Right atrium auricular region (tissue), 2 donors: ENCODE measurements around the gene OR52E5. TPM values are rescaled to one million over a fixed set of nuclear protein-coding genes. Genes with fewer than 3 reads are reported as not detected.

Experiments
- DNase-seq: peaks from one replicate; pipeline ENCODE4 v3.0.0-alpha.2; 2019; ENCODE audit warnings: low spot score
- H3K27ac ChIP-seq, 2 donors: fragments of 200-600 bp; sonication (generic); 1 replicate in 1 of 2; 2 replicates in 1 of 2; pipeline ENCODE4 v1.5.1; 2016 to 2019
- H3K27me3 ChIP-seq, 2 donors: fragments of 200-600 bp; sonication (generic); one replicate each; pipeline versions ENCODE4 v1.5.1 to v1.6.0; 2017 to 2019
- H3K36me3 ChIP-seq: fragments of 200-600 bp; sonication (generic); one replicate; pipeline ENCODE4 v1.5.1; 2016
- H3K4me1 ChIP-seq, 2 donors: fragments of 200-600 bp; sonication (generic); one replicate each; pipeline versions ENCODE4 v1.5.1 to v1.6.0; 2017 to 2019
- H3K4me3 ChIP-seq, 2 donors: fragments of 200-600 bp; sonication (generic); 1 replicate in 1 of 2; 2 replicates in 1 of 2; pipeline ENCODE4 v1.5.1; 2017 to 2019; ENCODE audit warnings: mild to moderate bottlenecking in 1 of 2, moderate library complexity in 1 of 2
- H3K9me3 ChIP-seq, 2 donors: fragments of 200-600 bp; sonication (generic); one replicate each; pipeline ENCODE4 v1.5.1; 2019
- total RNA-seq, 2 donors: library from RNA; depleted of rRNA; stranded (reverse); fragments of >200 nt; gene quantifications; one replicate each; pipeline ENCODE4 v1.1.0, GENCODE V29; 2016
- TF ChIP-seq, protein P1 (sequence below), 2 donors: fragments of 200-600 bp; sonication (generic); IDR thresholded peaks; one replicate each; pipeline ENCODE4 v1.5.1; 2019; ENCODE audit warnings: antibody characterized with exemption in 2 of 2

OR52E5 gene
- total RNA-seq, 2 donors from 2014 or later, result not detected

DNA sequence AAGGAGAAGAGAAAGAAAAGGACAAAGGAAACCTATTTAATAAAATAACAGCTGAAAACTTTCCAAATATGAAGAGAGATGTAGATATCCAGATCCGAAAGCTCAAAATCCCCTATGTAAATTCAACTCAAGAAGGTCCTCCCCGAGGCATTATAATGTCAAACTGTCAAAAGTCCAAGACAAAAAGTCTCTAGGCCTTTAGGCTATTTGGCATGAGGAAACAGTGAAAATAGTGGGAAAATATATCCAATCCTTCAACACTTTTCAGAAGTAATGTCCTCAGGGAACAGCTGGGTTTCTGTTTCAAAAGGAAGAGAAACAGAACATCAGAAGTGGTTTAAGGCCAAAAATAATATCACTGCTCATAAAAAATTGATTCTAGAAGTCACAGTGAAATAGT, 14.4 kb upstream of the OR52E5 start:
- H3K4me1 ChIP-seq, result no peaks in the 10 kb centered on the region
- DNase-seq, result no peak
- TF ChIP-seq, protein P1, sequence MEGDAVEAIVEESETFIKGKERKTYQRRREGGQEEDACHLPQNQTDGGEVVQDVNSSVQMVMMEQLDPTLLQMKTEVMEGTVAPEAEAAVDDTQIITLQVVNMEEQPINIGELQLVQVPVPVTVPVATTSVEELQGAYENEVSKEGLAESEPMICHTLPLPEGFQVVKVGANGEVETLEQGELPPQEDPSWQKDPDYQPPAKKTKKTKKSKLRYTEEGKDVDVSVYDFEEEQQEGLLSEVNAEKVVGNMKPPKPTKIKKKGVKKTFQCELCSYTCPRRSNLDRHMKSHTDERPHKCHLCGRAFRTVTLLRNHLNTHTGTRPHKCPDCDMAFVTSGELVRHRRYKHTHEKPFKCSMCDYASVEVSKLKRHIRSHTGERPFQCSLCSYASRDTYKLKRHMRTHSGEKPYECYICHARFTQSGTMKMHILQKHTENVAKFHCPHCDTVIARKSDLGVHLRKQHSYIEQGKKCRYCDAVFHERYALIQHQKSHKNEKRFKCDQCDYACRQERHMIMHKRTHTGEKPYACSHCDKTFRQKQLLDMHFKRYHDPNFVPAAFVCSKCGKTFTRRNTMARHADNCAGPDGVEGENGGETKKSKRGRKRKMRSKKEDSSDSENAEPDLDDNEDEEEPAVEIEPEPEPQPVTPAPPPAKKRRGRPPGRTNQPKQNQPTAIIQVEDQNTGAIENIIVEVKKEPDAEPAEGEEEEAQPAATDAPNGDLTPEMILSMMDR (IDR thresholded peaks at IDR 0.05), result no peak
- H3K27me3 ChIP-seq, result no peaks in the 10 kb centered on the region
- H3K9me3 ChIP-seq, result no peaks in the 10 kb centered on the region
- H3K4me3 ChIP-seq, result no peak overlapping the region
- H3K36me3 ChIP-seq, result no peaks in the 10 kb centered on the region
- H3K27ac ChIP-seq, result no peak overlapping the region

DNA sequence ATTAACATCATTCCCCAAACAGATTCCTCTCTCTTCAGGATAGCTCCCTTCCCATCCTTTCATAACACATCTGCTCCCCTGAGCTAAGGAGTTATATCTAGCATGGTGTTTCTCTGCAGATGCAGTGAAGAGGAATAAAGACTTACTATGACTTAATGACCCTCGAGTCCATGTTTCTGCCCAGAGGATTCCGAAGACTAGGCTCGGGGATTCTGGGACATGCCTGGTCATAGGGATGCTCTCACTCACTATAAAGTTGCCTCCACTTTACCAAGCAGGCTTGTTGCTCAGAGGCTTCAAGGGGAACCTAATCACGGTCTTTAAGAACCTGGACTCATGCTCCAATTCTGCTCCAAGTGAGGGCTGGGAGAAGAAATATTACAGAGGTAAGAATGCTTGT, 12.7 kb upstream of the OR52E5 start, which contains the start of gene OR52E4:
Gene OR52E4 (plus strand): TSS at position 301 of the 400 bp plus-strand sequence. CDS start 3,664 bp downstream, outside the sequence.
- no peak for DNase-seq
- no peak within 1 kb of the TSS for H3K4me3 ChIP-seq
- H3K9me3 ChIP-seq, result no peaks in the 10 kb centered on the region
- H3K27ac ChIP-seq, result no peak within 1 kb of the TSS
- no peaks in the 10 kb centered on the region for H3K27me3 ChIP-seq
- no peaks in the 10 kb centered on the region for H3K4me1 ChIP-seq
- H3K36me3 ChIP-seq, result no peaks in the 10 kb centered on the region
- TF ChIP-seq, protein P1 (IDR thresholded peaks at IDR 0.05), result no peak

DNA sequence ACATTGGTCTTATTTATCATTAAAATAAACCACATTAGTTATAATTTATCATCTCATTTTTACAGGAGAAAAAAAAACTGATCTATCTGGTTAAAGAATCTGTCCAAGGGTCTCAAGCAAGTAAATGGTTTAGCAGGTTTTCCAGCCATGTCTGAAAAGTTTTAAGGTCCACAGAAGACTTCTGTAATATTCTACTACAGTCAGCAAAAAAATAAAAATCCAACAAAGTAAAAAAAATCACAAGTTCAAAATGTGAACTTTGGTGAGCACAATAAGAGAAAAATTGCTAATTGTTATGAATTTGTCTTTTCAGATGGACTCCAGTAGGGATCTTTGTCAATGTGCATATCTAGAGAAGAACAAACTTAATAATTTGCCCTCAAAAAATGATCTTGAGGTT, 11.3 kb upstream of the OR52E5 start:
- Histone ChIP-seq H3K4me3 (no peak overlapping the region), H3K9me3 (no peaks in the 10 kb centered on the region), H3K27ac (no peak overlapping the region), H3K36me3 (no peaks in the 10 kb centered on the region), H3K27me3 (no peaks in the 10 kb centered on the region), H3K4me1 (no peaks in the 10 kb centered on the region)
- DNase-seq, result no peak
- TF ChIP-seq, protein P1 (IDR thresholded peaks at IDR 0.05), result no peak

DNA sequence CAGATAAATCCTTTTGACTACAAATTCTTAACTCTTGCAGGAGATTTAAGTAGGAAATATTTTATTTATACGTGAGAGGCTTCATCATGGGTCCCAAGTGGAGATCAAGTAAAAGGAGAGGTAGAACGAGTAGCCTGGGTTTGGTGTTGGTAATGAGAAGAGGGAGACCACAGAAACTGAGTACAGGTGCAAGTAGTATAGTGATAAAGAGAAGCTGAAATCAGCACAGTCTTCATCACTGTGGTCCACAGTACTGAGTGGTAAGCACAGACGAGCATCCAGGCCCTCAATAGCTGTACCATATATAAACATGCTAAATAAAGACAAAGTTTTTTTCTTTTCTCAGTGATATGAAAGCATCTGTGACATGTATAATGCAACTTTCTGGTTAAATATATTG, 5.8 kb upstream of the OR52E5 start:
- TF ChIP-seq, protein P1 (IDR thresholded peaks at IDR 0.05), result no peak
- H3K27ac ChIP-seq, result no peak overlapping the region
- H3K9me3 ChIP-seq, result no peaks in the 10 kb centered on the region
- no peaks in the 10 kb centered on the region for H3K27me3 ChIP-seq
- no peaks in the 10 kb centered on the region for H3K36me3 ChIP-seq
- no peaks in the 10 kb centered on the region for H3K4me1 ChIP-seq
- no peak for DNase-seq
- H3K4me3 ChIP-seq, result no peak overlapping the region

DNA sequence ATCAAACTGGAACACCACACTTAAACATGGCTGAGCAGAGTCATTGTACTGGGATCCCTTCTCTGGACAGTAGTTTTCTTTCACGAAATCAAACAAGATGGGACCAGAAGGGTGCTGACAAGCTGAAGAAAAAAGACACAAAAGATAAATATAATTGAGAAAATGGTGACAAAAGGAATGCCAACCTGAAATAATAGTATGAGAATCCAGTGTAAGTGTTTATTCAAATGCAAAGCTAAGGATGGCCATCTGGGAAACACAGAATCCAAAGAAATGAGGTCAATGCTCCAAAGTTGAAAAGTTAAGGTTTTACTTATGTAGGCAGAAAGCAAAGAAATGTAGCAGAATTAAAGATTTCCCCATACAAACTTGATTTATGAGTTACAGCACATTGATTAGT, 5.3 kb upstream of the OR52E5 start:
- no peak for DNase-seq
- TF ChIP-seq, protein P1 (IDR thresholded peaks at IDR 0.05), result no peak
- H3K27ac ChIP-seq, result no peak overlapping the region
- no peaks in the 10 kb centered on the region for H3K4me1 ChIP-seq
- H3K9me3 ChIP-seq, result no peaks in the 10 kb centered on the region
- H3K4me3 ChIP-seq, result no peak overlapping the region
- no peaks in the 10 kb centered on the region for H3K36me3 ChIP-seq
- no peaks in the 10 kb centered on the region for H3K27me3 ChIP-seq

DNA sequence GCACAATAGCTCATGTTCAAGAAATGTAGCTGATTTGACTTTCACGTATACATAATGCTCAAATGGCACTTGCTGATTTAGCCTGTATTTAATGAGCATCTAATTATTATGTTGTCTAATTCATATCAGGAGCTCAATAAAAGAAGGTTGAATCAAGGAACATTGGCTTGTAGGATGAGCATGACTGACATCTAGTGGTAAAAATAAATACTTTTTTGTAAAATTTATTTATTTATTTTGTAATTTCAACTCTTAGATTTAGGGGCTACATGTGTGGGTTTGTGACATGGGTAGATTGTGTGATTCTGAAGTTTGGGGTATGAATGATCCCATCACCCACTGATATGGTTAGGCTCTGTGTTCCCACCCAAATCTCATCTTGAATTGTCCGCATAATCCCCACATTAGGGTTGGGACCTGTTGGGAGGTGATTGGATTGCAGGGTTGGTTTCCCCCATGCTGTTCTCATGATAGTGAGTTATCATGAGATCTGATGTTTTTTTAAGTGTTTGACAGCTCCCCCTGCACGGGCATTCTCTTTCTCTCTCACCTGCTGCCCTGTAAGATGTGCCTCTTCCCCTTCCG, 1.7 kb upstream of the OR52E5 start:
- TF ChIP-seq, protein P1 (IDR thresholded peaks at IDR 0.05), result peak in 1 of 2 donors; percentile 65
- DNase-seq, result no peak

More for the DNA sequence above, 1.7 kb upstream of the OR52E5 start:
- no peaks in the 10 kb centered on the region for H3K27me3 ChIP-seq
- no peaks in the 10 kb centered on the region for H3K9me3 ChIP-seq
- H3K36me3 ChIP-seq, result no peaks in the 10 kb centered on the region
- H3K4me3 ChIP-seq, result no peak overlapping the region
- no peak overlapping the region for H3K27ac ChIP-seq
- H3K4me1 ChIP-seq, result no peaks in the 10 kb centered on the region
